PC-9 (cell line): ENCODE data around the gene MPC1. TPM values are rescaled to one million over a fixed set of nuclear protein-coding genes. Genes with fewer than 3 reads are reported as not detected.

Experiments used
- BruUV-seq: library from RNA; stranded (reverse); fragments of 400-500 nt; replicated peaks from 2 replicates; lab custom pipeline; 2021; lab: Mats Ljungman, UMichigan
- CTCF ChIA-PET: fragments of 300-600 bp; sonication (Branson Sonifier 250); formaldehyde crosslinking; loops from one replicate; lab custom pipeline; 2022; ENCODE audit warnings: antibody characterized with exemption; lab: Charles Lee
- POLR2A ChIA-PET: fragments of 300-600 bp; sonication (Branson Sonifier 250); formaldehyde crosslinking; loops from one replicate; lab custom pipeline; 2022; ENCODE audit warnings: antibody characterized with exemption; ENCODE audit not compliant: unreplicated experiment; lab: Charles Lee
- DNase-seq, 2 experiments: peaks; one replicate each; pipeline versions ENCODE4 v3.0.0 to v3.0.0-alpha.2; 2015 to 2022; ENCODE audit warnings: mixed read lengths in 1 of 2
- H2AFZ ChIP-seq: fragments of 200-600 bp; sonication (generic); 2 replicates; pipeline ENCODE4 v1.8.1; 2017; ENCODE audit warnings: antibody characterized with exemption
- H3F3A ChIP-seq: fragments of 200-600 bp; sonication (generic); 2 replicates; pipeline ENCODE4 v1.8.1; 2017; ENCODE audit warnings: antibody characterized with exemption, mild to moderate bottlenecking, low read depth; ENCODE audit not compliant: insufficient read depth
- H3K27ac ChIP-seq: fragments of 200-600 bp; sonication (generic); 2 replicates; pipeline ENCODE4 v1.6.1; 2016; ENCODE audit warnings: mixed run types
- H3K27me3 ChIP-seq: fragments of 200-600 bp; sonication (generic); 2 replicates; pipeline ENCODE4 v1.6.1; 2016; ENCODE audit warnings: low read depth, mixed run types; ENCODE audit not compliant: insufficient read depth
- H3K36me3 ChIP-seq: fragments of 200-600 bp; sonication (generic); 2 replicates; pipeline ENCODE4 v1.6.1; 2016; ENCODE audit warnings: low read depth, mixed run types
- H3K4me1 ChIP-seq: fragments of 200-600 bp; sonication (generic); replicated peaks from 2 replicates; pipeline ENCODE4 v1.6.1; 2016; ENCODE audit warnings: mixed run types; ENCODE audit not compliant: insufficient read depth
- H3K4me2 ChIP-seq: fragments of 200-600 bp; sonication (generic); 2 replicates; pipeline ENCODE4 v1.6.1; 2017; ENCODE audit warnings: mixed run types
- H3K4me3 ChIP-seq: fragments of 200-600 bp; sonication (generic); 2 replicates; pipeline ENCODE4 v1.6.1; 2016; ENCODE audit warnings: mixed run types
- H3K79me2 ChIP-seq: fragments of 200-600 bp; sonication (generic); 2 replicates; pipeline ENCODE4 v1.6.1; 2017; ENCODE audit warnings: low read depth, mixed run types
- H3K9me2 ChIP-seq: fragments of 200-600 bp; sonication (generic); 2 replicates; pipeline ENCODE4 v1.8.1; 2017; ENCODE audit warnings: mild to moderate bottlenecking; ENCODE audit not compliant: insufficient read depth
- H3K9me3 ChIP-seq: fragments of 200-600 bp; sonication (generic); 2 replicates; pipeline ENCODE4 v1.8.1; 2016; ENCODE audit warnings: low read depth; ENCODE audit not compliant: insufficient read depth
- H4K20me1 ChIP-seq: fragments of 200-600 bp; sonication (generic); 2 replicates; pipeline ENCODE4 v1.8.1; 2017; ENCODE audit not compliant: insufficient read depth
- CTCF ChIP-seq: fragments of 200-600 bp; sonication (generic); conservative IDR thresholded peaks from 2 replicates; pipeline ENCODE4 v1.6.1; 2017; ENCODE audit warnings: mixed run types, antibody characterized with exemption, mild to moderate bottlenecking, moderate library complexity
- EZH2 ChIP-seq: fragments of 200-600 bp; sonication (generic); IDR thresholded peaks from 2 replicates; pipeline ENCODE4 v1.8.0; 2017; ENCODE audit warnings: antibody characterized with exemption, low read depth
- intact Hi-C: fragments of 100-400 bp; cut with micrococcal nuclease; formaldehyde crosslinking; loops from one replicate; pipeline ENCODE4 v1.10.0; 2022; ENCODE audit not compliant: unreplicated experiment
- total RNA-seq: library from RNA; stranded (reverse); gene quantifications from 2 replicates; pipeline ENCODE4 v1.2.3, GENCODE V29; 2021

MPC1 gene
- total RNA-seq, 1 experiment from 2014 or later, result 13.3 TPM

- Histone ChIP-seq H3K36me3 (no peaks in the 10 kb centered on the region), H2AFZ (no peak overlapping the region), H3K4me3 (no peak overlapping the region), H3K79me2 (no peaks in the 10 kb centered on the region), H3K9me3 (no peaks in the 10 kb centered on the region), H3K4me2 (no peak overlapping the region), H3K27me3 (peaks cover 17% of the 10 kb centered on the region), H3K4me1 (0 out of 2 replicates have a peak, but pooled peaks cover 5% of the 10 kb centered on the region), H3F3A (no peaks in the 10 kb centered on the region), H3K27ac (no peak overlapping the region), H3K9me2 (no peaks in the 10 kb centered on the region), H4K20me1 (no peaks in the 10 kb centered on the region)
- no peak for DNase-seq
- BruUV-seq, result no TSS peak
- CTCF ChIA-PET, result no interaction called here
- intact Hi-C loops, result no loop called here
- TF ChIP-seq CTCF (no peak), EZH2 (no peak)
- POLR2A ChIA-PET, result no interaction called here
These were observed 29.8 kb downstream of the MPC1 start for GRCh38 chr6:166352923-166353322.

GRCh38 chr6:166351715-166352285, 30.9 kb downstream of the MPC1 start:
- ChIA-PET CTCF (no interaction called here), POLR2A (no interaction called here)
- Histone ChIP-seq H3K36me3 (no peaks in the 10 kb centered on the region), H3K79me2 (no peaks in the 10 kb centered on the region), H3K9me2 (no peaks in the 10 kb centered on the region), H3K27me3 (peaks cover 17% of the 10 kb centered on the region), H2AFZ (no peak overlapping the region), H3F3A (no peaks in the 10 kb centered on the region), H3K4me3 (no peak overlapping the region), H3K27ac (no peak overlapping the region), H3K9me3 (no peaks in the 10 kb centered on the region), H3K4me1 (0 out of 2 replicates have a peak, but pooled peaks cover 5% of the 10 kb centered on the region), H4K20me1 (no peaks in the 10 kb centered on the region), H3K4me2 (peak overlapping the region; percentile 41; the same call in 1 of the 2 replicates)
- no peak for DNase-seq
- intact Hi-C loops, result no loop called here
- BruUV-seq, result no TSS peak
- TF ChIP-seq CTCF, result no peak
- TF ChIP-seq EZH2, result no peak

GRCh38 chr6:166348305-166348949, 34.3 kb downstream of the MPC1 start:
- TF ChIP-seq CTCF (no peak), EZH2 (no peak)
- H3K9me3 ChIP-seq, result no peaks in the 10 kb centered on the region
- CTCF ChIA-PET, result no interaction called here
- POLR2A ChIA-PET, result no interaction called here
- no peak overlapping the region for H2AFZ ChIP-seq
- H3K9me2 ChIP-seq, result no peaks in the 10 kb centered on the region
- H3K4me3 ChIP-seq, result no peak overlapping the region
- no peaks in the 10 kb centered on the region for H4K20me1 ChIP-seq
- no TSS peak for BruUV-seq
- no peaks in the 10 kb centered on the region for H3K36me3 ChIP-seq
- no peak for DNase-seq
- H3K27ac ChIP-seq, result no peak overlapping the region
- no peaks in the 10 kb centered on the region for H3F3A ChIP-seq
- H3K4me2 ChIP-seq, result no peak overlapping the region
- peaks cover 7% of the 10 kb centered on the region for H3K4me1 ChIP-seq
- intact Hi-C loops, result no loop called here
- H3K27me3 ChIP-seq, result no peaks in the 10 kb centered on the region; the same call in 1 of the 2 replicates
- 0 out of 2 replicates have a peak, but pooled peaks cover 3% of the 10 kb centered on the region for H3K79me2 ChIP-seq
